Progenitor cell of endocrine pancreas (in vitro differentiated cells): Measurements from ENCODE around the gene CDC14A. TPM values are rescaled to one million over a fixed set of nuclear protein-coding genes. Genes with fewer than 3 reads are reported as not detected.

ENCODE experiments used
- DNase-seq: peaks from one replicate; pipeline ENCODE4 v3.0.0; 2021; ENCODE audit warnings: low spot score; ENCODE audit not compliant: unreplicated experiment
- H3K27ac Mint-ChIP-seq: 2 replicates; pipeline ENCODE4 v1.8.0; 2021; ENCODE audit warnings: mild to moderate bottlenecking, moderate library complexity, mixed read lengths
- H3K27me3 Mint-ChIP-seq: 2 replicates; pipeline ENCODE4 v1.8.0; 2021; ENCODE audit warnings: mixed read lengths
- H3K36me3 Mint-ChIP-seq: 2 replicates; pipeline ENCODE4 v1.8.0; 2022; ENCODE audit warnings: mixed read lengths; ENCODE audit not compliant: insufficient read depth
- H3K4me1 Mint-ChIP-seq: 2 replicates; pipeline ENCODE4 v1.8.0; 2021; ENCODE audit warnings: low read depth, mixed read lengths
- H3K4me3 Mint-ChIP-seq: 2 replicates; pipeline ENCODE4 v1.8.0; 2021; ENCODE audit warnings: low read depth, mild to moderate bottlenecking, moderate library complexity, mixed read lengths
- H3K9me3 Mint-ChIP-seq: 2 replicates; pipeline ENCODE4 v1.8.0; 2021; ENCODE audit warnings: low read depth, mixed read lengths
- total RNA-seq: library from RNA; stranded (reverse); gene quantifications from 2 replicates; pipeline ENCODE4 v1.2.1, GENCODE V29; 2021
- TF ChIP-seq, protein P1 (sequence below): fragments of 200-600 bp; sonication (generic); IDR thresholded peaks from one replicate; pipeline ENCODE4 v1.5.0; 2021; ENCODE audit warnings: antibody characterized with exemption, mild to moderate bottlenecking; ENCODE audit not compliant: unreplicated experiment

Gene CDC14A
- total RNA-seq, 1 donor from 2014 or later = 23.3 TPM

DNA sequence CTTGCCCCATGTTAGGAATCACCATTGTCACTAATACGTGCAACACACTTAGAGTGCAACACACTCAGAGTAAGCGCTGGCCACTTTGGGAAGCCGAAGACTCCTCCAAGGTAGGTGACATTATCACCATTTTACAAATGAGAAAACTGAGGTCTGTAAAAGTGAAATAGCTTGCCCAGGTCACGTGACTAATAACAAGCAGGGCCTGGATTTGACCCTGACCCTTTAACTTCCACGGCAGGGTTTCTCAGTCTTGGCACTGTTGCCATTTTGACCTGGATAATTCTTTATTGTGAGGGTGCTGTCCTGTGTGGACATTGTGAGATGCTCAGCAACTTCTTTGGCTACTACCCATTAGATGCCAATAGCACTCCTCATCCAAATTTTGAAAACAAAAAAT, 177.8 kb downstream of the CDC14A start:
- DNase-seq = no peak
- Mint-ChIP-seq H3K4me1 (no peaks in the 10 kb centered on the region), H3K9me3 (no peaks in the 10 kb centered on the region), H3K27ac (no peak overlapping the region), H3K27me3 (peaks cover 11% of the 10 kb centered on the region), H3K36me3 (no peaks in the 10 kb centered on the region), H3K4me3 (no peak overlapping the region)
- TF ChIP-seq, protein P1, sequence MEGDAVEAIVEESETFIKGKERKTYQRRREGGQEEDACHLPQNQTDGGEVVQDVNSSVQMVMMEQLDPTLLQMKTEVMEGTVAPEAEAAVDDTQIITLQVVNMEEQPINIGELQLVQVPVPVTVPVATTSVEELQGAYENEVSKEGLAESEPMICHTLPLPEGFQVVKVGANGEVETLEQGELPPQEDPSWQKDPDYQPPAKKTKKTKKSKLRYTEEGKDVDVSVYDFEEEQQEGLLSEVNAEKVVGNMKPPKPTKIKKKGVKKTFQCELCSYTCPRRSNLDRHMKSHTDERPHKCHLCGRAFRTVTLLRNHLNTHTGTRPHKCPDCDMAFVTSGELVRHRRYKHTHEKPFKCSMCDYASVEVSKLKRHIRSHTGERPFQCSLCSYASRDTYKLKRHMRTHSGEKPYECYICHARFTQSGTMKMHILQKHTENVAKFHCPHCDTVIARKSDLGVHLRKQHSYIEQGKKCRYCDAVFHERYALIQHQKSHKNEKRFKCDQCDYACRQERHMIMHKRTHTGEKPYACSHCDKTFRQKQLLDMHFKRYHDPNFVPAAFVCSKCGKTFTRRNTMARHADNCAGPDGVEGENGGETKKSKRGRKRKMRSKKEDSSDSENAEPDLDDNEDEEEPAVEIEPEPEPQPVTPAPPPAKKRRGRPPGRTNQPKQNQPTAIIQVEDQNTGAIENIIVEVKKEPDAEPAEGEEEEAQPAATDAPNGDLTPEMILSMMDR = no peak

DNA sequence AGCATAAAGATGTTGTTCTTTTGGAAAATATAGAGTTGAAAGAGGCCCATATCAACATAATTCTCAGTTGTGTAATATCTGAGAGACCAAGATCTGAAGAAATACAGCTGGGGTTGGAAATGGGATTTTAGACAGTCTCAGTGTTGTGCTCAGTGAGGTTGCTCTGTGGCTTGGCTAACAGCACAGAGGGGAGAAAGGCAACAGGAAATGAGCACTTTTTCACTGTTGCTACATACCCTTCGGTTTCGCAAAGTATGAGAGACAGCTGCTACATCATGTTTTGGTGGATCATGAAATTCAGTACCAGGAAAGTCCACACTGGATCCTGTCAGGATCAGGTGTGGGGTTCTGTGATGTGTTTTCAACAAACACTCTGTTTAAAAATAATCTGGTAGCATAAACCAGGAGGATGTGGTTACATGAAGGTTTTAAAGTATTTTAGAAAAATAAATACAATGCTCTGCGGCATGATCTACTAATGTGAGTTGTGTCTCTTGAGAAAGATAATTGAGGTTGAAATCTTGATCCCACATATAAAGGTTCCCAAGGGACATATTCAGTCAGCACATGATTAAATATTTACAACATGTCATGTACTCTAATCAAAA, 178.7 kb downstream of the CDC14A start:
- Mint-ChIP-seq H3K4me3 (no peak overlapping the region), H3K36me3 (no peaks in the 10 kb centered on the region), H3K9me3 (no peaks in the 10 kb centered on the region), H3K27ac (no peak overlapping the region), H3K27me3 (peaks cover 19% of the 10 kb centered on the region), H3K4me1 (no peaks in the 10 kb centered on the region)
- TF ChIP-seq, protein P1 = no peak
- DNase-seq = no peak

DNA sequence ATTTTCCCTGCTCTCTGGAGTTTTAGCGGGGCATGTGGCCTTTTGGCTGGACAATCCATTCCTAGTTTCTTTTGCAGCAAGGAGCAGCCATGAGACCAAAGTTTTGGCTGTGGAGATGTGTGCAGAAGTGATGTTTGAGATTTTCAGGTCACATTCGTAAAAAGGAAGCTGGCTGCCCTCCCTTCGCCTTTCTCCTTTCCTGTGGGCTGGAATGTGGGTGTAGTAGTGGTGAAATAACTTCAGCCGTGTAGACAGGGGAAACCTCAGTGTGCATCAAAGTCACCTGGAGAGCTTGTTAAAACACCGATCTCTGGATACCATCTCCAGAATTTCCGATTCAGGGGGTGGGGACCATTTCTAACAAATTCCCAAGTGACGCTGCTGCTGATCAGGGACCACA, 180.3 kb downstream of the CDC14A start:
- H3K27me3 Mint-ChIP-seq = peaks cover 35% of the 10 kb centered on the region
- no peaks in the 10 kb centered on the region for H3K36me3 Mint-ChIP-seq
- H3K4me3 Mint-ChIP-seq = no peak overlapping the region
- DNase-seq = no peak
- no peaks in the 10 kb centered on the region for H3K9me3 Mint-ChIP-seq
- TF ChIP-seq, protein P1 = no peak
- H3K4me1 Mint-ChIP-seq = no peaks in the 10 kb centered on the region
- H3K27ac Mint-ChIP-seq = no peak overlapping the region

DNA sequence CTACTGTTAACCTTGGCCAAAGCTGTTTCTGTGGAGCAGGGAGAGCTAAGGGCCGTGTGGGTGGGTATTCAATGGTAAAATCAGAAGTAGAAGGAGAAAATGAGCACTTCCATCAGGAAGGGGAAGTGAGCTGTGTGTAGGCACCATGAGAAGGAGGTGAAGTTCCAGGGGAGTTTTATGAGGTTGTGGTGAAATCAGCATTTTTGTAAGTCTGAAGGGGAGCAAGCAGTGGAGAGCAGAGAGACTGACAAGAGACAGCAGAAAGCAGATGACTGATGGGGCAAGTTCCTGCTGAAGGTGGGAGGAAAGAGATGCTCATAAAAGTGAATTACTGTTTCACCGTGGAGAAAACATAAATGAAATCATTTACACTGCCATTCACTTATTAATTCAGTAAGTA, 183.0 kb downstream of the CDC14A start:
- H3K27ac Mint-ChIP-seq = no peak overlapping the region

DNA sequence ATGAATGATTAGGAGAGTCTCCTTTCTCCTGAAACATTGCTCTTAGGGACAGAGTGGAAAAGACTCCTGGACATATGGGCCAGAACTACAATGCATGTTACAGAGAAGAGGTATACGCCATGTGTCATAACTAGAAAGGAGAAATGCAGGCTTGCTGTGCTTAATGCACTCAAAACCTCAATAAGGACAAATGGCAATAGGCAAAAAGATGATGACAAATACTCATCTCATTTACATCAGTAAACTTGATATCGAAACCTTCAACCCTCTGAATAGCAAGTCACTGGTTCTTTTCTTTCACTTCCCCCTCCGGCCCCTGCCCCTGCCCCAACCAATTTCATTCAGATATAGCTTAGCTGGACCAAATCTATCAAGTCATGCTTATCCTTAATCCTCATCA, 183.7 kb downstream of the CDC14A start:
- peaks cover 62% of the 10 kb centered on the region for H3K27me3 Mint-ChIP-seq

More for the DNA sequence above, 183.0 kb downstream of the CDC14A start:
- H3K27me3 Mint-ChIP-seq = peaks cover 54% of the 10 kb centered on the region
- DNase-seq = no peak
- H3K9me3 Mint-ChIP-seq = no peaks in the 10 kb centered on the region
- TF ChIP-seq, protein P1 = no peak
- no peak overlapping the region for H3K4me3 Mint-ChIP-seq
- no peaks in the 10 kb centered on the region for H3K36me3 Mint-ChIP-seq
- H3K4me1 Mint-ChIP-seq = no peaks in the 10 kb centered on the region

More for the DNA sequence above, 183.7 kb downstream of the CDC14A start:
- DNase-seq = no peak
- no peaks in the 10 kb centered on the region for H3K4me1 Mint-ChIP-seq
- H3K4me3 Mint-ChIP-seq = no peak overlapping the region
- H3K36me3 Mint-ChIP-seq = no peaks in the 10 kb centered on the region
- TF ChIP-seq, protein P1 = no peak
- H3K27ac Mint-ChIP-seq = no peak overlapping the region
- H3K9me3 Mint-ChIP-seq = no peaks in the 10 kb centered on the region
